Activated CD4-positive, CD25-positive, alpha-beta regulatory T cell treated with anti-CD3 and anti-CD28 coated beads, Interleukin-2, amount 50 U/mL, for 24 hours (primary cell): ENCODE measurements around the gene AP1M2.
"Not testable (repeated sequence)": the region's sequence is repeated elsewhere in the genome, so short reads cannot be mapped to it uniquely, and the experiment has no call there.

ENCODE experiments used
- ATAC-seq, 2 donors: fragments of 150-1000 bp; cut with Tn5 transposase; one replicate each; pipeline ENCODE4 v1.10.0; 2021; ENCODE audit warnings: mild to moderate bottlenecking in 1 of 2, moderate library complexity in 1 of 2

The AP1M2 gene

GRCh38 chr19:10535613-10536012, 51.5 kb downstream of the AP1M2 start:
- no peak for ATAC-seq

- ATAC-seq: no peak
These were observed 53.3 kb downstream of the AP1M2 start for GRCh38 chr19:10533646-10534386.

DNA sequence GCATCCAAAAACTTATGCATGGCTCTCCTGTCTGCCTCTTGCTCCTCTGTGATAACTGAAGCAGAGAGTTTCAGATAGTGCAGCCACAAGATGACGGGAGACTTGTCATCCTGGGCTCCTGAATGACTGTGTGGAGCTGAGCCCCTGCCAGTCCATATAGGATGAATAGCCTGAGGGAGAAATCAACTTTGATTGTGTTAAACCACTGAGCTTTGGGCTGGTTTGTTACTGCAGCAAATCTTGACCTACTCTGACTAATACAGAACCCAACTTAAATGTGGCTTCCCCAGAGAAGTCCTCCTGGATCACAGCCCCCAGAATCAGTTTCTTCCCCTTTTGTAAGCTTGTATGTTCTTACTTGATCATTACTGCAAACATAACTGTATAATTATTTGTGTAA, 54.7 kb downstream of the AP1M2 start:
- ATAC-seq: no peak

DNA sequence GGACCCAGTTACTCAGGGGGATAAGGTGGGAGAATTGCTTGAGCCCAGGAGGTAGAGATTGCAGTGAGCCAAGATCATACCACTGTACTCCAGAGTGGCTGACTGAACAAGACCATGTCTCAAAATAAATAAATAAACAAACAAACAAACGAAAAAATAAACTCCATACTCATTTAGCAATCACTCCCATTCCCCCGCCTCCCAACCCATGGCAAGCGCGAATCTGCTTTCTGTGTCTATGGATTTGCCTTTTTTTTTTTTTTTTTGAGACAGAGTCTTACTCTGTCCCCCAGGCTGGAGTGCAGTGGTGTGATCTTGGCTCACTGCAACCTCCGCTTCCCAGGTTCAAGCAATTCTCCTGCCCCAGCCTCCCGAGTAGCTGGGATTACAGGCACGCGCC, 60.2 kb downstream of the AP1M2 start:
- ATAC-seq: not testable (repeated sequence)

DNA sequence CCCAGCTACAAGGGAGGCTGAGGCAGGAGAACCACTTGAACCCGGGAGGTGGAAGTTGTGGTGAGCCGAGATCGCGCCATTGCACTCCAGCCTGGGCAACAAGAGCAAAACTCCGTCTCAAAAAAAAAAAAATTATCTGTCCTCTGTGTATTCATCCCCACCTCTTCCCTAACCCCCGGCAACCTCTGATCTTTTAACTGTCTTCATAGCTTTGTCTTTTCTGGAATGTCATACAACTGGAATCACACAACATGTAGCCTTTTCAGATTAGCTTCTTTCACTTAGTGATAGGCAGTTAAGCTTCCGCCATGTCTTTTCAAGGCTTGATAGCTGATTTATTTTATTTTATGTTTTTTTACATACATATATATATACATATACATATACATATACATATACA, 61.5 kb downstream of the AP1M2 start:
- no peak for ATAC-seq

DNA sequence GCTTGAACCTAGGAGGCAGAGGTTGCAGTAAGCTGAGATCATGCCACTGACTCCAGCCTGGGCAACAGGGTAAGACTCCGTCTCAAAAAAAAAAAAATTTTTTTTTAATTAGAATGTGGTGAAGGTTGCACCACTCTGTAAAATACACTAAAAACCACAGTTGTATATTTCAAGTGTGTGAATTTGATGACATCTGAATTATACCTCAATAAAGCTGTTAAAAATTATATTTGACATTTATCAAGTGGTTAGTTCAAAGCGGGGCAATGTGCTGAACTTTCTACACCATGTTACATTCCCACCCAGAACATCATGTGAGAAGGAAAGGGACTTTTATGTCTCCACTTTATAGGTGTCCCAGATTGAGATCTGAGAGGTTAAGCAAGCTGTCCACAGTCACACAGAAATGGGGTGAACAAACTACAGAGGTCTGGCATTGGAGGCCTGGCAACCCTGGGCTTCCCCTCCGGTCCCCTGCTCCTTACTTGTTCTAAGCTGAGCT, 63.9 kb downstream of the AP1M2 start:
- no peak for ATAC-seq
